Lower leg skin (tissue), 4 donors: ENCODE measurements around the gene PCDHGA1. TPM values are rescaled to one million over a fixed set of nuclear protein-coding genes. Genes with fewer than 3 reads are reported as not detected.
A peak's percentile ranks its signal among the peaks of the same experiment; 100 is the strongest.
"Not testable (repeated sequence)": the region's sequence is repeated elsewhere in the genome, so short reads cannot be mapped to it uniquely, and the experiment has no call there.

ENCODE experiments used
- DNase-seq, 2 donors: peaks; one replicate each; pipeline ENCODE4 v3.0.0-alpha.2; 2019; ENCODE audit warnings: low spot score in 2 of 2
- H3K4me3 ChIP-seq: fragments of 200-600 bp; sonication (generic); 2 replicates; pipeline ENCODE4 v1.5.1; 2017; ENCODE audit warnings: mild to moderate bottlenecking, low read depth; ENCODE audit not compliant: poor library complexity, severe bottlenecking
- POLR2A ChIP-seq, 2 donors: fragments of 450-650 bp; IDR thresholded peaks; one replicate each; pipeline ENCODE4 v1.6.1; 2016 to 2017; ENCODE audit warnings: antibody characterized with exemption in 2 of 2, mild to moderate bottlenecking in 1 of 2, moderate library complexity in 1 of 2
- WGBS, 2 donors: methylation state at CpG; one replicate each; pipeline ENCODE4 v1.1.5; 2018; 5-methylcytosine and 5-hydroxymethylcytosine counted together
- intact Hi-C: fragments of 100-400 bp; cut with DNase I; formaldehyde crosslinking; loops from one replicate; pipeline ENCODE4 v1.15.0; 2023; ENCODE audit warnings: low total_unique reads
- total RNA-seq, 4 donors: library from RNA; depleted of rRNA; stranded (reverse); fragments of >200 nt; gene quantifications; one replicate each; pipeline ENCODE4 v1.1.0, GENCODE V29; 2016
- TF ChIP-seq, protein P1 (sequence below), 3 donors: fragments of 450-650 bp; IDR thresholded peaks; one replicate each; pipeline ENCODE4 v1.5.1; 2016; ENCODE audit warnings: antibody characterized with exemption in 3 of 3, mild to moderate bottlenecking in 3 of 3, moderate library complexity in 2 of 3

The PCDHGA1 gene
- total RNA-seq, 4 donors from 2014 or later: 0.52 to 0.54 (median 0.53) TPM; not detected in 1

DNA sequence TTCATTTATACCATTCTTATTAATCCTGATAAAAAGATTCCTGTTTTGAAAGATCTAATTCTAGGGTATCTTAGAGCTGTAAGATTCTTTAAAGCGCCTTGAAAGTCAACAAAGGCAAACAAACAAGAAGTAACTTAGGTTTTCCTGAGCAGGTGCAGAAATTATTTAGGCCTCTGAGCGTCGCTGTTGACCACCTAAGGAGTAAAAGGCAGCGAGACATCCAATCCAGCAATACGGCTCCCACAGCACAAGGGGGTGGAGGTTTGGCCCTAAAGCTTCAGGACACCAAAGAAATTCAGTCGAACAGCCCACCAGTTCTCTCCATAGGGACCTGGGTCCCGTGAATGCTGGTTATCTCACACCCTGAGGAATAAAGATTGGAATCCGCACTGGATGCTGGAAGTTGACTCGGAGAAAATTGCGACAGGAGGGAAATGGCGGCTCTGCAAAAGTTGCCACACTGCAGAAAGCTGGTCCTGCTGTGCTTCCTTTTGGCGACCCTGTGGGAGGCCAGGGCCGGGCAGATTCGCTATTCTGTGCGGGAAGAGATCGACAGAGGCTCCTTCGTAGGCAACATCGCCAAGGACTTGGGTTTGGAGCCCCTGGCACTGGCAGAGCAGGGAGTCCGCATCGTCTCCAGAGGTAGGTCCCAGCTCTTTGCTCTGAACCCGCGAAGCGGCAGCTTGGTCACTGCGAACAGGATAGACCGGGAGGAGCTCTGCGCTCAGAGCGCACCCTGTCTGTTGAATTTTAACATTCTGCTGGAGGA is 8.4 kb downstream of the PCDHGA1 start, which contains the start of gene PCDHGA2:
TSS of gene PCDHGA2 (plus strand) at position 223 of the 769 bp plus-strand sequence.
- peak within 1 kb of the TSS; percentile 14 for H3K4me3 ChIP-seq
- 7 to 15% methylated on average over 27 of the region's 27 CpGs for WGBS, 2 donors
- TF ChIP-seq, protein P1, sequence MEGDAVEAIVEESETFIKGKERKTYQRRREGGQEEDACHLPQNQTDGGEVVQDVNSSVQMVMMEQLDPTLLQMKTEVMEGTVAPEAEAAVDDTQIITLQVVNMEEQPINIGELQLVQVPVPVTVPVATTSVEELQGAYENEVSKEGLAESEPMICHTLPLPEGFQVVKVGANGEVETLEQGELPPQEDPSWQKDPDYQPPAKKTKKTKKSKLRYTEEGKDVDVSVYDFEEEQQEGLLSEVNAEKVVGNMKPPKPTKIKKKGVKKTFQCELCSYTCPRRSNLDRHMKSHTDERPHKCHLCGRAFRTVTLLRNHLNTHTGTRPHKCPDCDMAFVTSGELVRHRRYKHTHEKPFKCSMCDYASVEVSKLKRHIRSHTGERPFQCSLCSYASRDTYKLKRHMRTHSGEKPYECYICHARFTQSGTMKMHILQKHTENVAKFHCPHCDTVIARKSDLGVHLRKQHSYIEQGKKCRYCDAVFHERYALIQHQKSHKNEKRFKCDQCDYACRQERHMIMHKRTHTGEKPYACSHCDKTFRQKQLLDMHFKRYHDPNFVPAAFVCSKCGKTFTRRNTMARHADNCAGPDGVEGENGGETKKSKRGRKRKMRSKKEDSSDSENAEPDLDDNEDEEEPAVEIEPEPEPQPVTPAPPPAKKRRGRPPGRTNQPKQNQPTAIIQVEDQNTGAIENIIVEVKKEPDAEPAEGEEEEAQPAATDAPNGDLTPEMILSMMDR (IDR thresholded peaks at IDR 0.05): no peak
- TF ChIP-seq POLR2A (IDR thresholded peaks at IDR 0.05): no peak
- no peak for DNase-seq
- intact Hi-C loops: no loop called here

GRCh38 chr5:141340781-141341354 is 10.6 kb downstream of the PCDHGA1 start:
- H3K4me3 ChIP-seq, intact Hi-C loops, DNase-seq: not testable (repeated sequence)
- 41 to 66% methylated on average over 27 to 39 of the region's 45 CpGs for WGBS, 2 donors

DNA sequence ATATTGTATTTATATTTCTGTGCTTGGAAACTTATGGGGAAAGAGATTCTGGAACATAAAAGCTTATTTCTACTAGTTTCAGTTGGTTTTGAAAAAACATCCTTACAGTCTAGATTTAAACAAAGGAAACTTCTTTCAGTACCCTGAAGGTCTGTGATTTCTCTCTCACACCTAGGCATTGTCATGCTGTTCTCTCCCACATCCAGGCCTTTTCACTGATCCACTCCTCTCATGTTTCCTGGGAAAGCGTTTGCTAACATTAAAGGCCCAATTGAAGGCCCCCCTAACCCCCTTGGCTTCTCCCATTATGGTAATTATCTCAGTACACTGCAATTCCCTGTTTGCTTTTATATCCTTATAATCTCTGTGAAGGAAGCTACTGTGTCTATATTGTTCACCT is 12.5 kb downstream of the PCDHGA1 start:
- intact Hi-C loops: no loop called here
- 18 to 22% methylated on average over 1 of the region's 1 CpG for WGBS, 2 donors
- TF ChIP-seq POLR2A (IDR thresholded peaks at IDR 0.05): no peak
- TF ChIP-seq, protein P1 (IDR thresholded peaks at IDR 0.05): no peak
- DNase-seq: no peak
- H3K4me3 ChIP-seq: no peak overlapping the region

DNA sequence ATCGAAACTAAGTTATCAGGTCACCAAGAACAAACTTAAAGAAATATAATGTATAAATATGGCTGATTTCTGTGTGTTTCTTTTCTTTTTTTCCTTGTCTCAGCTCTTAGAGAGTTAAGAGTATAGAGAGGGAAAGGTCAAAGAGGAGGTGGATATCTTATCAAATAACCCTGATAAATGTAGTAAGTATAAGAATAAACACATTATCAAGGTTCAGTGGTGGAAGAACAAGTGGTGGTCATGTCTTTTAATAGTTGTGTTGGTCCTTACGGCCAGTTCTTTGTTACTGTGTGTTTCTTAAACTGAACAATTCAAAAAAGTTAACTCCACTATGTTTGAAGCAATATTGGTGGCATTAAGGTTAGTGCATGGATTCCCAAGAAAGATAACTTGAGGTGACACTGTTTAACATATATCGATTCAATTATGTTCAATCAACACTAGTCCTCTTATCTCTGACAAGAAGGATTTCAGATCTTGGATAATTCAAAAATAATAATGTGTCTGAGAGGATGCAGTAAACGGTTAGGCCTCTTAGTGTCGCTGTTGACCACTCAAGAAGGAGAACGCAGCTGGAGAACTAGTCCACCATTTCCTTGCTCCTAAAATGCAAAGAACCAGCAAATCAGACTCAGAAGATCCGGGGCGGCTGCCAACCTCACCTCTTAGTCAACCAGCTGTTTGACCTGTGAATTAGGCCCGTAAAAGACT is 13.1 kb downstream of the PCDHGA1 start, which contains the start of gene PCDHGA3:
TSS of gene PCDHGA3 (plus strand) at position 588 of the 711 bp plus-strand sequence. CDS start 205 bp downstream, outside the sequence.
- TF ChIP-seq POLR2A (IDR thresholded peaks at IDR 0.05): no peak
- no peak for DNase-seq
- H3K4me3 ChIP-seq: no peak within 1 kb of the TSS
- 23 to 31% methylated on average over 9 of the region's 9 CpGs for WGBS, 2 donors
- intact Hi-C loops: no loop called here

DNA sequence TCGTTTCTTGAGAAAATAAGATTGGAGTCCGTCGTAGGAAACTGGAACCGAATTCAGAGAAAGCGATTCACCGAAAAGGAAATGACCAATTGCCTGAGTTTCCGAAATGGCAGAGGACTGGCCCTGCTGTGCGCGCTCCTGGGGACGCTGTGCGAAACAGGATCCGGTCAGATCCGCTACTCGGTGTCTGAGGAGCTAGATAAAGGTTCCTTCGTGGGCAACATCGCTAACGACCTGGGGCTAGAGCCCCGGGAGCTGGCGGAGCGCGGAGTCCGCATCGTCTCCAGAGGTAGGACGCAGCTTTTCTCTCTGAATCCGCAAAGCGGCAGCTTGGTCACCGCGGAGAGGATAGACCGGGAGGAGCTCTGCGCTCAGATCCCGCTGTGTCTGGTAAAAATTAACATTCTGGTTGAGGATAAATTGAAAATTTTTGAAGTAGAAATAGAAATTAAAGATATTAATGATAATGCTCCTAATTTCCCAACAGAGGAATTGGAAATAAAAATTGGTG is 13.7 kb downstream of the PCDHGA1 start:
- DNase-seq: no peak
- intact Hi-C loops: no loop called here
- no peak overlapping the region for H3K4me3 ChIP-seq
- TF ChIP-seq, protein P1 (IDR thresholded peaks at IDR 0.05): no peak
- no peak for TF ChIP-seq POLR2A (IDR thresholded peaks at IDR 0.05)
- WGBS, 2 donors: 24 to 26% methylated on average over 31 of the region's 31 CpGs

- intact Hi-C loops: no loop called here
- H3K4me3 ChIP-seq: no peak overlapping the region
- TF ChIP-seq, protein P1 (IDR thresholded peaks at IDR 0.05): no peak
- TF ChIP-seq POLR2A (IDR thresholded peaks at IDR 0.05): no peak
- DNase-seq: no peak
- 36% methylated on average over 20 of the region's 20 CpGs for WGBS, 2 donors
Observed at GRCh38 chr5:141345327-141345726, 15.0 kb downstream of the PCDHGA1 start.

DNA sequence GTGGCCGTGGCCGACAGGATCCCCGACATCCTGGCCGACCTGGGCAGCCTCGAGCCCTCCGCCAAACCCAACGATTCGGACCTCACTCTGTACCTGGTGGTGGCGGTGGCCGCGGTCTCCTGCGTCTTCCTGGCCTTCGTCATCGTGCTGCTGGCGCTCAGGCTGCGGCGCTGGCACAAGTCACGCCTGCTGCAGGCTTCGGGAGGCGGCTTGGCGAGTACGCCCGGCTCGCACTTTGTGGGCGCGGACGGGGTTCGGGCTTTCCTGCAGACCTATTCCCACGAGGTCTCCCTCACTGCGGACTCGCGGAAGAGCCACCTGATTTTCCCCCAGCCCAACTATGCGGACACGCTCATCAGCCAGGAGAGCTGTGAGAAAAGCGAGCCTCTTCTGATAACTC is 15.7 kb downstream of the PCDHGA1 start:
- intact Hi-C loops, DNase-seq, H3K4me3 ChIP-seq: not testable (repeated sequence)
- 50 to 60% methylated on average over 12 to 20 of the region's 35 CpGs for WGBS, 2 donors
